BLaER1 treated with 17β-estradiol and CSF1 and Interleukin-3, amounts not matched to agents 10 nM and 100 nM (cell line): ENCODE results near the gene KCTD4.

Experiments
- H3K27ac ChIP-seq, 11 experiments: shearing (Covaris generic); formaldehyde crosslinking; 2 replicates each; pipeline ENCODE4 v1.8.1; 2022
- H3K27me3 ChIP-seq, 11 experiments: shearing (Covaris generic); formaldehyde crosslinking; 2 replicates each; pipeline ENCODE4 v1.8.1; 2022
- H3K36me3 ChIP-seq, 11 experiments: shearing (Covaris generic); formaldehyde crosslinking; 2 replicates each; pipeline ENCODE4 v1.8.1; 2022
- H3K4me1 ChIP-seq, 10 experiments: shearing (Covaris generic); formaldehyde crosslinking; 2 replicates each; pipeline ENCODE4 v1.8.1; 2022
- H3K4me2 ChIP-seq, 11 experiments: shearing (Covaris generic); formaldehyde crosslinking; 2 replicates each; pipeline ENCODE4 v1.8.1; 2022
- H3K4me3 ChIP-seq, 10 experiments: shearing (Covaris generic); formaldehyde crosslinking; 2 replicates each; pipeline ENCODE4 v1.8.1; 2022
- H3K9ac ChIP-seq, 11 experiments: shearing (Covaris generic); formaldehyde crosslinking; 2 replicates each; pipeline ENCODE4 v1.8.1; 2022
- H3K9me3 ChIP-seq, 11 experiments: shearing (Covaris generic); formaldehyde crosslinking; replicated peaks in 1 of 11; 2 replicates each; pipeline ENCODE4 v1.8.1; 2022
- H4K20me1 ChIP-seq, 11 experiments: shearing (Covaris generic); formaldehyde crosslinking; 2 replicates each; pipeline ENCODE4 v1.8.1; 2022
- Cebpa-rat ChIP-seq, 11 experiments: shearing (Covaris generic); IDR thresholded peaks; 2 replicates each; pipeline ENCODE4 v1.8.1; 2022

The KCTD4 gene

GRCh38 chr13:45156565-45157361 is 44.1 kb downstream of the KCTD4 start:
- peaks cover 13 to 24% (median 20%) of the 10 kb centered on the region in 11 experiments for H3K9me3 ChIP-seq
- H3K27ac ChIP-seq, result peak overlapping the region in 8 of 11 experiments; percentile 3 to 62 (median 26); a peak in 12 of 22 replicates
- no peak for TF ChIP-seq Cebpa-rat (IDR thresholded peaks at IDR 0.05)
- peaks cover 45 to 92% (median 80%) of the 10 kb centered on the region in 11 experiments for H3K36me3 ChIP-seq
- H3K27me3 ChIP-seq, result no peaks in the 10 kb centered on the region
- H3K4me1 ChIP-seq, result peaks cover 14 to 23% (median 20%) of the 10 kb centered on the region in 10 experiments; a peak in 19 of 20 replicates
- H4K20me1 ChIP-seq, result no peaks in the 10 kb centered on the region; a peak in 1 of 22 replicates
- peak overlapping the region in 1 of 10 experiments; percentile 30; a peak in 3 of 20 replicates for H3K4me3 ChIP-seq
- 0 out of 22 replicates have a peak overlapping the region, but pooled peaks of 1 of the 11 experiments have one; percentile 6 for H3K9ac ChIP-seq
- peak overlapping the region in 10 of 11 experiments; percentile 10 to 58 (median 42); a peak in 18 of 22 replicates for H3K4me2 ChIP-seq

GRCh38 chr13:45149964-45150363 is 50.9 kb downstream of the KCTD4 start:
- Histone ChIP-seq H3K9ac (no peak overlapping the region), H3K36me3 (peaks cover 20 to 81% (median 53%) of the 10 kb centered on the region in 11 experiments), H3K4me3 (no peak overlapping the region), H4K20me1 (peaks cover 0 to 55% (median 19%) of the 10 kb centered on the region in 11 experiments; a peak in 13 of 22 replicates), H3K27ac (no peak overlapping the region), H3K4me1 (peaks cover 0 to 5% (median under 1%) of the 10 kb centered on the region in 10 experiments; a peak in 4 of 20 replicates), H3K27me3 (no peaks in the 10 kb centered on the region), H3K4me2 (no peak overlapping the region), H3K9me3 (no peaks in the 10 kb centered on the region)
- TF ChIP-seq Cebpa-rat (IDR thresholded peaks at IDR 0.05), result no peak

- no peaks in the 10 kb centered on the region for H3K27me3 ChIP-seq
- H3K9ac ChIP-seq, result no peak overlapping the region
- peaks cover 27 to 90% (median 61%) of the 10 kb centered on the region in 11 experiments for H3K36me3 ChIP-seq
- no peak overlapping the region for H3K4me3 ChIP-seq
- H3K4me1 ChIP-seq, result no peaks in the 10 kb centered on the region
- H4K20me1 ChIP-seq, result peaks cover 0 to 99% (median 50%) of the 10 kb centered on the region in 11 experiments; a peak in 14 of 22 replicates
- no peaks in the 10 kb centered on the region for H3K9me3 ChIP-seq
- no peak overlapping the region for H3K4me2 ChIP-seq
- H3K27ac ChIP-seq, result no peak overlapping the region
- no peak for TF ChIP-seq Cebpa-rat (IDR thresholded peaks at IDR 0.05)
Observed at GRCh38 chr13:45143346-45143751, 57.5 kb downstream of the KCTD4 start.
